DMS53 treated with DMSO at 0.1 percent for 48 hours (cell line): Measurements from ENCODE around the gene SYNGR4.
"Not testable (repeated sequence)": the region's sequence is repeated elsewhere in the genome, so short reads cannot be mapped to it uniquely, and the experiment has no call there.

ENCODE experiments used
- DNase-seq: peaks from one replicate; lab custom pipeline; 2025; ENCODE audit not compliant: unreplicated experiment; lab: John Stamatoyannopoulos, UW

Gene SYNGR4

DNA sequence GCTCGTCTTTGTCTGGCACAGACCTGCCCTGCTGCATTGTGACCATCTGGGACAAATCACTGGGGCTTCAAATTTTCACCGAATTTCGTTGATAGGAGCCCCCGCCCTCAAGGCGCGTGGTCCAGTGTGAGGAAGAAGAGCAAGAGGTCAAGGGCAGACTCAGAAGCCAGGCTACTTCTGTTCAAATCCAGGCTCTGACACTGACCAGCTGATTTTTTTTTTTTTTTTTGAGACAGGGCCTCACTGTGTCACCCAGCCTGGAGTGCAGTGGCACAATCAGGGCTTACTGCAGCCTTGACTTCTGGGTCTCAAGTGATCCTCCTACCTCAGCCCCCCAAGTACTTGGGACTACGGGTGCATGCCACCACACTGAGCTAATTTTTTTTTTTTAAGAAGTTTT is 7.2 kb downstream of the SYNGR4 start:
- DNase-seq, result no peak

DNA sequence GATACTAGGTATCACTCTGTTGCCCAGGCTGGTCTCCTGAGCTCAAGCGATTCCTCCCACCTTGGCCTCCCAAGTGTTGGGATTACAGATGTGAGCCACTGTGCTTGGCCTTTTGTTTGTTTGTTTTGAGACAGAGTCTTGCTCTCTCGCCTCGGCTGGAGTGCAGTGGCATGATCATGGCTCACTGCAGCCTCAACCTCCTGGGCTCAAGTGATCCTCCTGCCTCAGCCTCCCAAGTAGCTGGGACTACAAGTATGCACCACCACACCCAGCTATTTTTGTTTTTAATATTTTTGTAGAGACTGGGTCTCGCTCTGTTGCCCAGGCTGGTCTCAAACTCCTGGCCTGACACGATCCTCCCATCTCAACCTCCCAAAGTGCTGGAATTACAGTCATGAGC is 7.6 kb downstream of the SYNGR4 start:
- not testable (repeated sequence) for DNase-seq

DNA sequence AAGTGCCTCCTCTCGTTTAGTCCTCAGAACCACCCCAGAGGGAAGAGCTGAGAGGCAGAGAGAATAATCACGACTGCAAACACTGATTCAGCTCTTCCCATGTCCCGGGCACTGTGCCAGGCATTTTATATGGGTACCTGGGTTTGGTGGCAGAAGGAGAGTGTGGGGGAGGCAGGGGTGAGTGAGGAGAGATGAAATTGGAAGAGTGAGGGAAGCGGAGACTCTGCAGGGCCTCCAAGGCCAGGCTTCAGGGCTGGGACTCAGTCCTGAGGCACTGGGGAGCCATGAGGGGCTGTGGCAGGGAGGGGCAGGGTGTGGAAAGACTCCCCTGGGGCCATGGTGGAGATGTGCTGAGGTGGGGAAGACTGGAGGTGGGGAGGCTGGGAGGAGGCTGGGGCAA is 8.7 kb downstream of the SYNGR4 start:
- DNase-seq, result no peak

DNA sequence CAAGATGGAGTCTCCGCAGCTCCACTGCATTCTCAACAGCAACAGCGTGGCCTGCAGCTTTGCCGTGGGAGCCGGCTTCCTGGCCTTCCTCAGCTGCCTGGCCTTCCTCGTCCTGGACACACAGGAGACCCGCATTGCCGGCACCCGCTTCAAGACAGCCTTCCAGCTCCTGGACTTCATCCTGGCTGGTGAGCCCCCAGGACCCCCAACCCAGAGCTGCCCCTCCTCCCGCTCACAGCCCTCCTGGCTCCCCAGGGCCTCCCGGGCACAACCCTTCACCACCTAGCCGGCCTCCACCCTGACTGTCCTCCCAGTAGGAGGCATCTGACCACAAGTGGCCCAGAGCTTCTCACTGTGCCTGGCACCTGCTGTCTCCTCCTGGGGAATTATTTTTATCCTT is 9.4 kb downstream of the SYNGR4 start:
- DNase-seq, result no peak

DNA sequence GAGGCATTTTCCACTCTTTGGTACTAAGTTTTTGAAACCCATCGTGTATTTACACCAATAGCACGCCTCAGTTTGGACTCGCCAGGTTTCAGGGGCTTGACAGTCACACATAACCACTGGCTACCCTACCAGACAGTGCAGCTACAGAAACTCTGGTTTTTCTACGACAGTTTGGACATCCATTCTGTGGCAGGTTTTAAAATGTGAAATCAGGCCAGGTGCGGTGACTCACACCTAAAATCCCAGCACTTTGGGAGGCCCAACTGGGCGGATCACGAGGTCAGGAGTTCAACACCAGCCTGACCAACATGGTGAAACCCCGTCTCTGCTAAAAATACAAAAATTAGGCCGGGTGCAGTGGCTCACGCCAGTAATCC is 14.0 kb downstream of the SYNGR4 start:
- DNase-seq, result no peak

DNA sequence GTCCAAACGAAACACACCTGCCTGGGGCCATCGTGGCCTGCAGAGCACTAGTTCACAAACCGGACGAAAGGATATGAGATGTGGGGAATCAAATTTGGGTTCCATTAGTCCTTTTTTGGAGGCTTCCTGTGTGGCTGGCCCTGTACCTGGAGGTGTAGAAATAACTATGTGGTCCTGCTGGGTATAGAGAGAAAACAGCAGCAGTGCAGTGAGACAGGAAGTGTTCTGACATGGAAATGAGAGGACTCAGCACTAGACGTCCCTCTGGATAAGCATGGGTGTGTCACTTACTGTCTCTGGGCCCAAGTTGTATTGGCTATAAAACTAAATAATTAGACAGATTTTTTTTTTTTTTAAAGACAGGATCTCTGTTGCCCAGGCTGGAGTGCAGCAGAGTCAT is 14.9 kb downstream of the SYNGR4 start:
- DNase-seq, result no peak

DNA sequence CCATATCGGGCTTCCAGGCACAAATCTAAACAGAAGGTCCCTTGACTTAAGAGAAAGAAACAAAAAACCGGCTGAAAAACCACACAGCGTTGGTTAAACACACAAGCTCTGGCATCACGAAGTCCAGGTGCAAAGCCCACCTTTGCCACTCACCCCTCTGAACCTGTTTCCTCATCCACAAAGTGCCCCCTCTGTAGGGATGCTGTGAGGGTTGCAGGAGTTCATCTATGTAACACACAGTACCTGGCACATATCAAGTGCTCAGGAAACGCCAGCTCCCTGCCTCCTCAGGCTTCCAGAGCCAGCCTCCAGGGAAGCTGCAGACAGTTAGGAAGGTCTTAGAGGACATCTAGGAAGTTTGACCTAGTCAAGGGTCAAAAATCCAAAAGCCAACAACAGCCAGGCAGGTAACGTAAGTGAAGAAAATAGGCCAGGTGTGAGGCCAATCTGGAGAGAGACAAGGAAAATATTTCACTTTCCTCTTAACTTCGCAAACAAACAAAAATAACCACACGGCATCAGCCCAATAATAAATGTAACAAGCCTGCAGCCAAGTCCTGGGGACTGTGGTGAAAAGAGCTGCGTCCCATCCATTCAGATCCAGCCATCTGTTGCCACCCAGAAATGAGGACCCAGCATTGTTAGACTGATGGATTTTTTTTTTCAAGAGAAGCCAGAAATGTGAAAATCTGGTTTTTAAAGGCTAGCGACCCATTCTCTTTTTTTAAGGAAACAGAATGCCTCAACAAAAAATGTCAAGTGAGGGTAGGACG is 17.2 kb downstream of the SYNGR4 start:
- DNase-seq, result no peak

DNA sequence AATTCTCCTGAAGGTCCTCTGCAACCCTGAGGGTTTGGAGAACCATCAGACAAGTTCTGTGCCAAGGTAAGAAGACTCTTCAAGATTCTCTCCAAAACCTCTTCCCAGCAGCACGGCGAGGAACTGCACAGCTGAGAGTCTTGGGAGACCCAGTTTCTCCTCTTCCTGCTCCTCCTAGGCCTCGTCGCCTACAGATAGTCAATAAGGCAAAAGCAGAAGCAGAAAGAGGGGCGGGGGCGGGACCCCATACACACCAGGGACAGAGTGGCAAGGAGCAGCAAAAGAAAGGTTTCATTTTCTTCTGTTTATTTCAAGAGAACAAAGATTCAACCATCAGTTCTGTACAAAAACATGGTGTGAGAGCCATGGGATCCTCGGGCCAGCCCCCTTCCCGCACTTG is 18.1 kb downstream of the SYNGR4 start:
- no peak for DNase-seq

DNA sequence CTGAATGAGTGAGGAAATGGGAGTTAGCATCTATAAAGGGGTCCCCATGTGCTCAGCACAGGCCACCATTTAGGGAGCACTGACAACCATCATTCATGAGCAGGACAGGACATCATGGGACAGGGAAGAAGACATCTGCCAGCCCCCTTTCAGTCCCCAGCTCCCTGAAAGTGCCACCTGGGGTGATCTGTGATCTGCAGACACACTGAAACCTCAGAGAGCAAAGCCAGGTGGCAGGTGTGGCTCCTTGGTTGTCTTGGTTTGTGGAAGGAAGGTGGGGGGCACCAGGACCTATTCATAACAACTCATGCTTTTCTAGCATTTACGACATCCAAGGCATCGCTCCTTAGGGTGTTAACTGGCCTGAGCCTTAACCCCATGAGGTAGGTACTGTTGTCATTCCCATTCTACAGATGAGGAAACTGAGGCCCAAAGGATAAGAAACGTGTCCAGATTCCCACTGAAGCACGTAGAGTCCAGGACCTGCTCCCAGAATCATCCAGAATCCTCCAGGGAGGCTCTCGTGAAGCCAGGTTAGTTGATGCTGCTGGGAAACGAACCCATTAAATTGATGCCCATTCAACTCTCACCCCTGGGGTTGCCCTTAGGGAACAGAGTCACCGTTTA is 21.4 kb downstream of the SYNGR4 start:
- DNase-seq, result no peak

DNA sequence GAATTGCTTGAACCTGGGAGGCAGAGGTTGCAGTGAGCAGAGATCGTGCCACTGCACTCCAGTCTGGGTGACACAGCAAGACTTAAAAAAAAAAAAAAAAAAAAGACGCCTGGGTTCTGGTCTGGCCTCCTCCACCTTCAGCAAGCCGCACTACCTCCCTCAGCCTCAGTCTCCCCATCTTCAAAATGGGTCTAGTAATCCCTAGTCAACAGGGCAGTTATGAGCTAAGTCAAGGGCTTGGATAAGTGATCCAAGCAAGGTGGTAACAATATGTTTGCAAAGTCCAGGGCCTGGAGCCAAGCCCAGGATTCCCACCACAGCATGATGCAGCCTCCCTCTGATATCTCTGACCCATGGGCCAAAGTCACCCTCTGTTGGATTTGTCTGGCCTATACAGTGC is 22.8 kb downstream of the SYNGR4 start:
- DNase-seq, result no peak

DNA sequence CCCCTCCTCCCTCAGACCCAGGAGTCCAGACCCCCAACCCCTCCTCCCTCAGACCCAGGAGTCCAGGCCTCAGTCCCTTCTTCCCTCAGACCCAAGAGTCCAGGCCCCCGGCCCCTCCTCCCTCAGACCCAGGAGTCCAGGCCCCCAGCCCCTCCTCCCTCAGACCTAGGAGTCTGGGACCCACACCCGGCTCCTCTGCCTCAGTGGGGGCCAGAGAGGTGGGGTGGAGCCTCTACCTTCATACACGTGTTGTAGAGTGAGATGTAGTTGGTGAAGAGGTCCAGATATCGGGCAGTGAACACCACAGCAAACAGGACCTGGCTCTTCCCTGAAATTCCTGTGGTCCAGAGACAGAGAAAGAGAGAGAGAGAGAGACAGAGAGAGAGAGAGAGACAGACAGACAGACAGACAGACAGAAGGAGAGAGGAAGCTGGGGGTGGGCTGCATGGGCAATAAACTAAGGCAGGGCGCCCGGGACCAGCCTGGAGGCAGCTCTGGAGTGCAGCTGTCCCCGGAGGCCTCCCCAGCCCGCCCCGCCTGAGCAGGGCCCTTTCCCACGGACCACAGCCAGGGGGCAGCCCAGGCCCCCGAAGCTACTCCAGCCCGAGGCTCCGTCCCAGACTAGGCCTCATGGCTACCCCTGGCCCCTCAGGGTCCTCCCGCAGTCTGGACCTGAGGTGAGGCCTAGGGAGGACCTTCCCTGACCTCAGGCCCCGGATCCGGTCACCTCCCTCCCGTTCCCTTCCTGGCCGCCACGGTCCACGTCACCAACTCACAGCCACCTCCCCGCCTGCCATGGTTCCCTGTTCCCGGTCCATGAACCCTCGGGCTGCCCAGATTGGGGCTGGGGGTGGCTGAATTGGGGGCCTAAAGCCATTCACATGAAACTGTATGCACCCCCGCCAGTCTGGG is 26.3 kb downstream of the SYNGR4 start:
- DNase-seq, result peak; percentile 40

DNA sequence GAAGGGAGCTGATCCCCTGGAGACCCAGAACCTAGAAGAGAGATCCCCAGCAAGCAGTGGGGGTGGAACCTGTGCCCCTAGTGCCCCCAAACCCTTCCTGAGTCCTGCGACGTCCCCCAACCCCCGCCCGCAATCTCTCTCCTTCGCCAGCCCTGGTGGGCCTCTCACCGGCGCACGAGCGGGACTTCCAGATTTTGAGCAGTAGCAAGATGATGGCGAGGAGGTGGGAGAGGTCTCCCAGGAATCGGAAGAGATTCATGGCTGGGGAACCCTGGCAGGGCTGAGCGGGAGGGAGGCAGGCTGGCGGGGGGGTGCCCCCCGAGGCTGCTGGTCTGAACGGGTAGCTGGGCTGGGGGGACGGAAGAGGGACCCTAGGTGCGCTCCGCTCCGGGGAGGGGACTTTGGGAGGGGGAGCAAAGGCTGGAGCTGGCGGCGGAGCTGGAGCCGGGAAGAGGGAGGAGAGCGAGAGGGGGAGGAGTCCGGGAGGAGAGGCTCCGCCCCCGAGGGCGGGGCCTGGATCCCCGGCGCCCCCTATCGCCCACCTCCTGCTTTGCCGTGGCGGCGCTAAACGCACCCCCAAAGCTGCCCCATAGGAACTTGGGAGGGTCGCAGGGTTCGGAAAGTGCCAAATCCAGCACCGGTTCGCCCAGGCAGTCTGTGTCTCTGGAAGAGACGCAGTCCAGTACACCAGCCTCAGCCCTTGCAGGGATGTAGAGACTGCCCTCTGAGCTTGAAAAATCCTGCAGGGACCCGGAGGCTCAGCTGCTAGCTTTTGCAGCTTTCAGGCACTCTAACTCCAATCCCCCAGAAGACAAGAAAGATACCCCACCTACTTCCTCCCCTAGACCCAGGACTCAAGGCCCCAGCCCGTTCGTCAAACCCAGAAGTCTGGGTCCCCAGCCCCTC is 27.2 kb downstream of the SYNGR4 start, which contains the start of gene KDELR1:
KDELR1 (minus strand) TSS at position 452 of the 906 bp plus-strand sequence; CDS start at position 259, 193 bp downstream.
- DNase-seq, result peak; percentile 31

DNA sequence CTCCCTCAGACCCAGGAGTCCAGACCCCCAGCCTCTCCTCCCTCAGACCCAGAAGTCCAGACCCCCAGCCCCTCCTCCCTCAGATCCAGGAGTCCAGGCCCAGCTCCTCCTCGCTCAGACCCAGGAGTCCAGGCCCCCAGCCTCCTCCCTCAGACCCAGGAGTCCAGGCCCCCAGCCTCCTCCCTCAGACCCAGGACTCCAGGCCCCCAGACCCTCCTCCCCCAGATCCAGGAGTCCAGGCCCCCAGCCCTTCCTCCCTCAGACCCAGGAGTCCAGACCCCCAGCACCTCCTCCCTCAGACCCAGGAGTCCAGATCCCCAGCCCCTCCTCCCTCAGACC is 27.8 kb downstream of the SYNGR4 start:
- not testable (repeated sequence) for DNase-seq

DNA sequence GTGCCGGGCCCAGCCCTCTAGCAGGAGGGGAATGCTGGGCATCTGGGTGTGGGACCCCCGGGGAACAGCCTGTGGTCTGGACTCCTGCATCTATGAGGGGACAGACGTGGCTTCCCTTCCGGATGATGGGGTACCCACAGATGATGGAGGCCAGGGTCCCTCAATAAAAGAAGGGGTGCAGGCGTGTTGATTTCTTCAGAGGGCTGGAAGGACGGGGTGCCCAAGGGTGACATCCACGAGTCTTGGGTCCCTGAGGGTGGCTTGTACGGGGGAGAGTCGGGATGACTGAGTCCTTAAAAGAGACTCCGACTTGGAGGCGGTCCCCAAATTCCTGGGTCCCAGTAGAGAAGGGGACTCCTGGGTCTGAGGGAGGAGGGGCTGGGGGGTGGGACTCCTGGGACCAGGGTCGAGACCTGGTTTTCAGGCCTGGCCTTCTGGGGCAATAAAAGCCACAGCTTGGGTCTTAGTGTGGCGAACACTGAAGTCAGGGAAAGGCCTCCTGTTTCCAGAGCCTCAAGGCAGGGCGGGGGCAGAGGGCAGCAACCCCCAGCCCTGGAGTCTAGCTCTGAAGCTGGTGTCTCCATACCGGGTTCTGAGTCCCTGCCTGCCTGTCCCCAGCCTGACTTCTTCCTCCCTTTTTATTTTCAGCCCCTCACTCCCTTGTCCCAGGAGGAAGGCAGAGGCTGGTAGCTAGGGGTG is 28.8 kb downstream of the SYNGR4 start:
- DNase-seq, result peak; percentile 6

DNA sequence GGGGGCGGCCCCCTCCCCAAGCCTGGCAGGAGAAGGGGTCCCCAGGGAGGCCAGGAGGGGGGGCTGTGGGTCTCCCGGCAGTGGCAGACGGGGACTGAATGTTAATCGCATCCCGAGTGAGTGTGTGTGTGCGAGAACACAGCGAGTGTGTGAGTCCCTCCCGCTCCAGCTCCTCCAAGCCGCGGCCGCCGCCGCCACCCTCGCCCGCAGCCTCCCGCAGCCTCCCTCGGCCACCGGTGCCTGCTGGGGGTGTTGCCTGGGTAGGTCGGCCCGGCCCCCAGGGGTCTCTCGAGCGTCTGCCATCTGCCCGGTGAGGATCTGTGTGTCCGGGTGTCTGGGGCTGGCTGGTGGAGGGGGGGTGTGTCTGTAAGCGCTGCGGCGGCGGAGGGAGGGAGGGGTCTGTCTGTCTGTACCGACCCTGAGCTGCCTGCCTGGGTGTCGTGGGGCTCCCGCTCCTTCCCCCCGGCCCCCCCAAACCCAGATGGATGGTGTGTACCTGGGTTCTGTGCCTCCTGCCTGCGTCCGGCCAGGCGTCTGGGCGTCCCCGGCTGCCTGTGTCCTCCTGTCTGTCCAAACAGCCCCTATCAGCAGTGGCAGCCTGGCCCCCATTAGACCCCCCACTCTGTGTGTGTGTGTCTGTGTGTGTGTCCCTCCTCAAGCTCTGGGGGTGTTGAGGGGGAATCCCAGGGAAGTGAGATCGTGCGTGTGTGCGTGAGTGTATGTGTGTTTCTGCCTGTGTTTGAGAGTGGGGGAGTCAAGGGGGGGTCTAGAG is 29.6 kb downstream of the SYNGR4 start, which contains the start of gene GRIN2D:
GRIN2D (plus strand) TSS at position 110 of the 772 bp plus-strand sequence. CDS start 4,725 bp downstream, outside the sequence.
- DNase-seq, result no peak

DNA sequence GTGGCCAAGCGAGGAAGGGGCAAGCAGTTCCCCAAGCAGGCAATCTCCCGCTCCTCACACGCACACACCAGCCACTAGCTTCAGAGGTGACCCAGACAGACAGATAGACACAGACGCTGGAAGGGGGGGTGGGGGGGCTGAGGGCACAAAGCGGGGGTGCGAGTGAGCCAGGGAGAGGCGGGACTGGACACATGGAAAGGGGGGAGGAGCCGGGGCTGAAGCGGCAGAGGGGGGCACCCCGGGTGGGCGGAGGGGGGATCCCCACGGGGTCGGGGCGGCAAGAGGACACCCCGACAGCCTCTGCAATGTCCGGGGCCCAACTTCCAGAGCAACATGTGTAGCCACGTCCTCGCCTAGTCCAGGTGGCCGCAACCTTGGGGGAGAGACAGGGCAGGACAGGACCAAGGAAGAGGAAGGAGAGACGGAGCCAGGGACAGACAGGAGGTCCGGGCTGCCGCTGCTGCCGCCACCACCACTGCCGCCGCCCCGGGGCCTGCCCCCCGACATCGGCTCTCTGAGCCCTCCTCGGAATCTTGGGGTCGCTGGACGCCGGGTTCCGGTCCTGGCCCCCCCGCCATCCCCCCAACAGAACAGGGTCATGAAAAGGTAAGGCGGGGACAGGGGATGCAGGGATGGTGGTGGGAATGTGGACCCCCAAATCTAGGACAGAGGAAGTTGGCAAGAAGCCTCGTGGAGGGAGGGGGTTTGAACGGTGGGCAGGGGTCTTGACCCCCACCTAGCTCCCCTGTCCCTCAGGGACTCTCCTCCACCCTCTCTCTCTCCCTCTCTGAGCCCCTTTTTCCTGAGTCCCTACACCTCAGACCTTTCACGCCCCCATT is 30.4 kb downstream of the SYNGR4 start:
- DNase-seq, result no peak

DNA sequence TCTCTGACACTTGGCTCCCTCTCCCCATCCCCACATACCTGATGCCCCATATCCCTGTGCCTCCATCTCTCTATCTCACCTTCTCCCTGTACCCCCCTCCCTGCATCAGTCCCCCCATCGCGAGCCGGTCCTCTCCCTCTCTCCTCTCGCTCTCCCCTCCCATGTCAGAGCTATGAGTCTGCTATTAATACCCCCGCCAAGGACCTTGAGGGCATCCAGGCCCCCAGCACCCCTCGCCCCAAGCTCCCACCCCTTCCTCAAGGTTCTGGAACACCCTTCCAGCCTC is 30.9 kb downstream of the SYNGR4 start:
- no peak for DNase-seq

DNA sequence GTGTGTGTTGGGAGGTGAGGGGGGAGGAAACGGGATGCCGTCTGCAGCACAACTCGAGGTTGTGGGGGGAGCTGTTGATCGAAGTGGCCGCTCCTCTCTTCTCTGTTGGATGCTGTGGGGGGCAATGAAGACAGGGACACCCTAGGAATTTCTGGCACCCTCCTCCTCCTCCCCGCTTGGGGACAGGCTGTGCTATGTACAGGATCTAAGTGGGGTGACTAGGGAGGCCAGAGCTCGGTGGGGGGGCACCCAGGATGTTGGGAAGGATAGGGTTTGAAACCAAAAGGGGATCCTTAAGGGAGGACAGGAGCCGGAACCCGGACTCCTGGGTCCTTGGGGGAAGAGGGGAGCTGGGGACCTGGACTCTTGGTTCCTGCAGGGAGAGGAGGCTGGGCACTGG is 31.3 kb downstream of the SYNGR4 start:
- no peak for DNase-seq
